Cerebellar cortex (tissue), 1 donor: Measurements from ENCODE around the gene GJC2.

Experiments used
- DNase-seq: peaks from one replicate; pipeline ENCODE4 v3.0.0-alpha.2; 2015; ENCODE audit warnings: low spot score

The GJC2 gene

GRCh38 chr1:228194921-228195812, 45.4 kb downstream of the GJC2 start:
- no peak for DNase-seq

GRCh38 chr1:228197555-228198147, 47.9 kb downstream of the GJC2 start:
- DNase-seq: no peak

DNA sequence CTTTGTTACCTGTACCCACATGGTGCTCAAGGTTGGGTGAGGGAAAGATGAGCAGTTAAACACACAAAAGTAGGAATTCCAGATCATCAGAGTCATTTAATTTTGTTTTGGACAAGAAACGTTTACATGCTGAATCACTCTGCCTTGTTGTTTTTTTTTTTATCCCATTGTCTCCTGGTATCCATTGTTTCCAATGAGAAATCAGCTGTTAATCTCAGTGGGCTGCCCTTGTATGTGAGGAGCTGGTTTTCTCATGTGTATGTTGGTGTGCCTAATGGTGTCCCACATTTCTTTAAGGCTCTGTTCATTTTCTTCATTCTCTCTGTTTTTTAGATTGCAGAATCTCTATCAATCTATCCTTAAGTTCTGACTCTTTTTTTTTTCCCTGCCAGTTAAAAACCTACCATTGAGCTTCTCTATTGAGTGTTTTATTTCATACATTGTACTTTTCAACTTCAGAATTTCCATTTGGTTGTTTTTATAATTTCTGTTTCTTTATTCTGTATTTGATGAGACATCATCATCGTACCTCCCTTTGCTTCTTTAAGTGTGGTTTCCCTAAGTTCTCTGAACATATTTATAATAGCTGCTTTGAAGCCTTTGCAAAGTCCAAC, 49.4 kb downstream of the GJC2 start:
- DNase-seq: no peak

GRCh38 chr1:228204958-228205357, 55.2 kb downstream of the GJC2 start:
- no peak for DNase-seq

DNA sequence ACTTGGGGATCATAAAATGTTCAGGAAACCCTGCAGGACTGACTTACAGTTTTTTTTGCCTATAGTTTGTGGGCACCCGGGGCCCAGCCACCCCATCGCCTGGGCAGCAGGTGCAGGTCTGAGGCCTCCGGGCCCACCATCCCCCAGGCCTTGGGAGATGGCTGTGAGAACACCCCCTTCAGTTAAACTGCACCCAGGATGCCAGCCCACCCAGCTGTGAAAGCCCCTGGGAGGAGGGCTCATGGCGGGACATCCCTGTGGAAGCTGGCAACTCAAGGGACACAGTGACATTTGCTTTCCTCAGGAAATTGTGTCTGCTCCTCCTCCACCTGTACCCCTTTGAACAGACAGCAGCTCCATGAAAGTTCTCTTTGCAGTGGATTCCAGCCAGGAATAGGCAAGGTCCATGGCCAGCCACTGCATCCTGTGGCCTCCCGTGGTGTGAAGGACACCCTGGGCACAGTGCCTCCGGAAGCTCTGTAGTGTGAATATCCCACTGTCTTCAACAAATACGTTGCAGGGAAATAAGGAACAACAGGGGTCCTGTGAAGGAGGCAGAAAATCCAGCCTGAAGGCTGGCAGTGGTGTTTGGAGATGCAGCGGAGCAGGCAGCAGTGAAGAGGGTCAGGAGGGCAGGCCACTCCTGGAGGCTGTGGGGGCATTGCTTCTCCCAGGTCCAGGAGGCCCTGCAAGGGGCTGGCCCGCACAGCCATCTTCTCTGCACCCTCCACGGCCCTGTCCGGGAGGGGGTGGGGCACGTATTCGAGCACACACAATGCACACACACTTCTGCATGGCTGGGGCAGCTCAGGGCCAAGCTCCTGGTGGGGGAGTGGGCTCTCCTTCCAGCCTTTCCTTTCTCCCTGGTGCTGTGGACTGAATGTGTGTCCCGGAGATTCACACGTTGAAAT, 56.1 kb downstream of the GJC2 start:
- DNase-seq: no peak

- DNase-seq: no peak
These were observed 57.0 kb downstream of the GJC2 start for GRCh38 chr1:228206582-228207351.

- DNase-seq: no peak
These were observed 57.7 kb downstream of the GJC2 start for GRCh38 chr1:228207381-228207810.

- no peak for DNase-seq
These were observed 58.4 kb downstream of the GJC2 start, which contains the start of gene OBSCN for GRCh38 chr1:228207851-228208821. OBSCN (plus strand) TSS chr1:228208044; CDS start chr1:228211784, 3,740 bp downstream.

GRCh38 chr1:228208831-228209551, 59.3 kb downstream of the GJC2 start:
- no peak for DNase-seq
